Limb (tissue), 2 donors: ENCODE results near the gene FAM117A.
"Not testable (repeated sequence)": the region's sequence is repeated elsewhere in the genome, so short reads cannot be mapped to it uniquely, and the experiment has no call there.

Experiments
- DNase-seq, 2 donors: peaks; one replicate each; pipeline ENCODE4 v3.0.0-alpha.2; 2016; ENCODE audit errors: extremely low spot score in 2 of 2

Gene FAM117A

DNA sequence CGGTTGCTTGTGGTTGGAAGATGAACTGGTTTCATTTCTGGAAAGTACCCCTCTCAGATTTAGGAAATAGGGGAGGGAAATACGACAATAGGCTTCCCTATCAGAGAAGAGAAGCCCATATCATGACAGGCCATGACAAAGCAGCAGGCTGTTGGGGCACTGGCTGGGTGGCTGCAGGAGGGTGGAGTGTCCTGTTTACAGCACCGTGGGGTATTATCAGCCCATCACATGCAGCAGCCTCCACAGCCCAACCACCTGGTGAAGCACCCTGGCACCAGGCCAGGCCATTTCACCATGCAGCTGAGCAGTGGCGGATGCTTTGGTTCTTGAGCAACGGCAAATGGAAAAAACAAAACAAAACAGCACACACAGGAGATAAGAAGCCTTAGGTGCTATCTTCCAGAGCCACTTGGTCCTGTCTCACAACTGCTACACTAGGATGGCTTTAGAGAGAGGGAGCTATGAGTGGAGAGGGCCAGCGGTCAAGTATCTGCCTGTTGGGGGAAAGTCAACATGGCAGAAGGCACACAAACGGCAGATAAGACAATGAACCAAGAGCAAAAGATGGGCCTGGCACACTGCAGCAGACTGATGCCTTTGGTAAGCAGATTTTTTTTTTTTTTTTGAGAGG, 24.2 kb downstream of the FAM117A start:
- DNase-seq, result peak in 1 of 2 donors; percentile 48

DNA sequence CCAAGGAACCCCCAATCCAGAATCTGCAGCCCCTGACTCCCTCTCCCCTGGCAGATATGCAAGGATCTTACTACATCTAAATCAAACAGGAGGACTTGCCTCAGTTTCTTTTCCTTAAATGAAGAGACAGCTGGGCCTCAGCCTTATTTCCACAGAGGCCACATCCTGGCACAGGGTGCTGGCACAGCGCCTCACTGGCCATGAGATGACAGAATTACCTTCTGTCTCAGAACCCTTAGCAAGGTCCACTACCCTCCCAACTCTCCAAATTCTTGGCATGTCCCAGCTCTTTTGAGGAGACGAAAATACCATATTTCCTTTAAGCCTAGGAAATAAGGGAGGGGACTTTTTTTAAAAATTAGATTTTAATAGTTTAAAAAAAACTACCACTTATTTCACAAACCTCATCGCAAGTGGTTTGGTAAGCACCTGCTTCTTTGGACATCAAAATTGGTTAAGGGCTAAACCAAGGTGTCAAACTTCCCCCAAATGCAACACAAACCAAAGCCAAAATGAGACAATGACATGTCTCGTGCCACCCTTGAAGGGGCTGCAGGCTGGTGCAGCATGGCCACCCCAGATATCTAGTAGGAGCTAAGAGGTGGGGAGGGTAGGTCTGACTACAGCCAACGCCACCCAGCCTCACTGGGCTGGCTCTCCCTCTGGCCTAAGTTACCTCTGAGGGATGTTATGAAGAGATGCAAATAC, 25.3 kb downstream of the FAM117A start:
- DNase-seq, result no peak

DNA sequence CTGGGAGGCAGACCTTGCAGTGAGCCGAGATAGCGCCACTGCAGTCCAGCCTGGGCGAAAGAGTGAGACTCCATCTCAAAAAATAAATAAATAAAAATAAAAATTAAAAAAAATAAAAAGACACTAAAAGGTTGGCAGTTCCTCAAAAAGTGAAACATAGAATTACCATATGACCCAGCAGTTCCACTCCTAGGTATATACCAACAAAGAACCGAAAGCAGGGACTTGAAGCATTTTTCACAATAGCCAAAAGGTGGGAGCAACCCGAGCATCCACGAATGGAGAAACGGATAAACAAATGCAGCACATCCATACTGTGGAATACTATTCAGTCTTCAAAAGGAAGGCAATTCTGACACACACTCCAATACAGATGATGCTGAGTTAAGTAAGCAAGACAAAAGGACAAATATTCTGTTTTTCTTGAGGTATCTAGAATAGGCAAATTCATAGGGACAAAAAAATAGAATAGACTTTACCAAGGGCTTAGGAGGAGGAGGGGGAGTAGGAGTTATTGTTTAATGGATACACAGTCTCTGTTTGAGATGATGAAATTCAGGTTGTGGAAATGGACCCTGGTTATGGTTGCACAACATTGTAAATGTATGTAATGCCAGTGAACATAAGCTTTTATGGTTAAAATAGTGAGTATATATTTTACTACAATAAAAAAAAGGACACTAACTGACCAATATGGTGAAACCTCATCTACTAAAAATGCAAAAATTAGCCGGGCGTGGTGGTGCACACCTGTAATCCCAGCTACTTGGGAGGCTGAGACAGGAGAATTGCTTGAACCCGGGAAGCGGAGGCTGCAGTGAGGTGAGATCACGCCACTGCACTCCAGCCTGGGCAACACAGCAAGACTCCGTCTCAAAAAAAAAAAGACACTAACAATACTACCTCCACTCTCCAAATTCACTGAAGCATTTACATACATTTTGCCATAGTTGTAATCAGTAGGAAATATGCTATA, 29.1 kb downstream of the FAM117A start:
- DNase-seq, result no peak

GRCh38 chr17:49731435-49731831, 32.5 kb downstream of the FAM117A start:
- no peak for DNase-seq

DNA sequence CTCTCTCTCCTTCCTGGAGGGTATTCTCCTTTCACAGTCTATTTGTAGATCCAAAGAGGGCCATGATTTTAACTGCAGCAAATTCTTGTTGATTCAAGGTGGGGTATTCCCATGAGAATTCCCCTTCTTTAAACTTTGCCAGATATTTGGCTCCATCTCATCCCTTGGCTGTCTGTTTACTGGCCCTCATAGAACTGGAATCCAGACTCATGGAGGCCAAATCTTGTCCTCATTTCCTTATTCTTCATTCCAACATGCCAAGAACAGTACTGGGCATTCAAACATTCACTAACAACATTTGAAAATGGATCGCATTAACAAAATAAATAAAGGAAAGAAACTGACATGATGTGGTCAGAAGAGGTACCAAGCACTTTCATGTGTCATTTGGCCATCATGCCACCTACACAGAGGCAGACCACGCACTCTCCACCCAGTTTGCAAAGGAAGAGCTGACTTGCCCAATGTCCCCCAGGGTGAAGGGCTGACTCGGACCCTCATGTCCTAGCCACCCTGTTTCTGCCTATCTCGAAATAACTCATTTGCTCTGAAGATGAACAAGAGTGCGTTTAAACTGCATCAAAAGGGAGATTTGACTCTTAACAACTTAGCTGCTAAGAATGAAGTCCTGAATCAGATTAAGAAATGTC, 33.0 kb downstream of the FAM117A start:
- DNase-seq, result no peak

- peak in 1 of 2 donors; percentile 61 for DNase-seq
These were observed 33.7 kb downstream of the FAM117A start for GRCh38 chr17:49730078-49730784.

DNA sequence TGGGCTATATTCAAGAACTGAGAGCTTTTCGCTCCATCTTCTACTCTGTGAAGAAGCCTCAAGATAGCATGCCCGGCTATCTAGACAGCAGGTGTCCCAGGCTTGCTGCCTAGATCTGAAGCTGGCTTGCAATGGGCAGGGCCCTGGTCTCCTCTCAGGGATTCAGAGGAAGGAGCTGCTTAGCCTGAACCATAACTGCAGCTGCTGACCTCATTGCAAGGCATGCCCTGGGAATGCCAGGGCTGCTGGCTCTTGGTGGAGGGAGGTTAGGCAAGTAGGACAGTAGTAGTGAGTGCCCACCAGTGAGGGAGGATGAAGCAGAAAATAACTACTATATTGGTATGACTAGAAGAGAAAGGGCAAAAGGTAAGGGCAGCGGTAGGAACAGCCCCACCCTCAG, 34.9 kb downstream of the FAM117A start:
- no peak for DNase-seq

- no peak for DNase-seq
These were observed 35.5 kb downstream of the FAM117A start for GRCh38 chr17:49728425-49728824.

GRCh38 chr17:49727380-49727779, 36.6 kb downstream of the FAM117A start:
- no peak for DNase-seq

DNA sequence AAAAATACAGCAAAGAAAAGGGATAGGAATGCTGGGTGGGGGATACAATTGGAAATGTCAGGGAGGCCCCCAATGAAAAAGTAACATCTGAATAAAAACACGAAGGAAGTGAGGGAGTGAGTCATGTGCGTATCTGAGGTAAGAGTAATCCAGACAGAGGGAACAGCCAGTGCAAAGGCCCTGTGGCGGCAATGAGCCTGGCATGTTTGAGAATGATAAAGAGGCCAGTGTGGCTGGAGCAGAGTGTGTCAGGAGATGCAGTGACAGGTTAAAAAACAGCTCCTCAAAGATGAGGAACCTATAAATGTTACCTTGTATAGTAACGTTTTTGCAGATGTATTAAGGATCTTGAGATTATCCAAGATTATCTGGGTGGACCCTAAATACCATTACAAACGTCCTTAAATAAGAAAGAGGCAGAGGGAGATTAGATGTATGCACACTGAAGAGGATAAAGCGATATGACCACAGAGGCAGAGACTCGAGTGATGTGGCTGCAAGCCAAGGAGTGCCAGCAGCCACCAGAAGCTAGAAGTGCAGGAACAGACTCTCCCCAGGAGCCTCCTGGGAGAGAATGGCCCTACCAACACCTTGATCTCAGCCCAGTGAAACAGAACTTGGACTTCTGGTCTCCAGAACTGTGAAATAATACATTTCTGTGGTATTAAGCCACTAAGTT, 38.3 kb downstream of the FAM117A start:
- DNase-seq, result no peak

DNA sequence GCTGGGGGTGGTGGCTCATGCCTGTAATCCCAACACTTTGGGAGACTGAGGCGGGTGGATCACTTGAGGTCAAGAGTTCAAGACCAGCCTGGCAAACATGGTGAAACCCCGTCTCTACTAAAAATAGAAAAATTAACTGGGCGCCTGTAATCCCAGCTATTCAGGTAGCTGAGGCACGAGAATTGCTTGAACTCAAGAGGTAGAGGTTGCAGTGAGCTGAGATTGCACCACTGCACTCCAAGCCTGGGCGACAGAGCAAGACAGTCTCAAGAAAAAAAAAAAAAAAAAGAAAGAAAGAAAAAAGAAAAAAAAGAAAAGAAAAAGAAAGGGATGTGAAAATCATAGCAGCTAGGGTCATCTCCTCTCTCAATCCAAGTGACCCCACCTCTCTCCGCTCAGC, 39.4 kb downstream of the FAM117A start:
- DNase-seq, result not testable (repeated sequence)

DNA sequence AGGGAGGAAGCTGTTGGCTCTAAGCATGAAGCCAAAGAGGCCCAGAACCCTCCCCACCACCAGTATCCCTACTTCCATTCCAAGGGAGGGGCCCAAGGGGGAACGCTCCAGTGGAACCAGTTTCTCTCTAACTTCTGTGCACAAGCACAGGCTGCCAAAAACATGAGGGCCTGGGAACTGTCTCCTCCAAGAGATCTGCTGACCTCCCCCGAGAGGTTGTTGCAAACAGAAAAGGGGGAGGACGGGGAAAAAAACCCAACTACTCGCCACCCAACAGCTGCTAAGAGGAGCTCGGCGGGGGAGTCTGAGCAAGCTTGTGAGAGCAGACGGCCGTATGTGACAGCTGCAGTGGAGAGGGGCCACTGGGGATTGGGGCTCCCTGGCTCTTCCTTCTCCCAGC, 40.5 kb downstream of the FAM117A start:
- peak in 1 of 2 donors; percentile 60 for DNase-seq

DNA sequence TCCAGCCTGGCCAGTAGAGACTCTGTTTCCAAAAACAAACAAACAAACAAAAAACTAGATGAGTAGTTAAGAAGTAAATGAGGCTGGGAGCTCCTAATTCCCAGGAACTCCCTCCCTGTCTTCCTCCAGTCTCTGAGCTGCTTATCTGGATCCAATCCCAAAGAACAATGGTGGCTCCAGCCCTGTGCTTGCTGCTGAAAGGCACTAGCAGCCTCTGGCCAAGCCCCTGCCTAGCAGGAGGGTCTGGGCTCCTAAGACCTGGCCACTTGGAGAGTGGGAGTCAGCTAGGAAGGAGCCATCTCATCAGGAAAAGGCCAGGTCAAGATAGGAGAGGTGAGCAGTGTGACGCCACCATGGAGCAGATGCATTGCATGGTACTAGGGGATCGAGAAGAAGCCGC, 41.9 kb downstream of the FAM117A start:
- no peak for DNase-seq

- DNase-seq, result no peak
These were observed 46.5 kb downstream of the FAM117A start for GRCh38 chr17:49717371-49717861.

DNA sequence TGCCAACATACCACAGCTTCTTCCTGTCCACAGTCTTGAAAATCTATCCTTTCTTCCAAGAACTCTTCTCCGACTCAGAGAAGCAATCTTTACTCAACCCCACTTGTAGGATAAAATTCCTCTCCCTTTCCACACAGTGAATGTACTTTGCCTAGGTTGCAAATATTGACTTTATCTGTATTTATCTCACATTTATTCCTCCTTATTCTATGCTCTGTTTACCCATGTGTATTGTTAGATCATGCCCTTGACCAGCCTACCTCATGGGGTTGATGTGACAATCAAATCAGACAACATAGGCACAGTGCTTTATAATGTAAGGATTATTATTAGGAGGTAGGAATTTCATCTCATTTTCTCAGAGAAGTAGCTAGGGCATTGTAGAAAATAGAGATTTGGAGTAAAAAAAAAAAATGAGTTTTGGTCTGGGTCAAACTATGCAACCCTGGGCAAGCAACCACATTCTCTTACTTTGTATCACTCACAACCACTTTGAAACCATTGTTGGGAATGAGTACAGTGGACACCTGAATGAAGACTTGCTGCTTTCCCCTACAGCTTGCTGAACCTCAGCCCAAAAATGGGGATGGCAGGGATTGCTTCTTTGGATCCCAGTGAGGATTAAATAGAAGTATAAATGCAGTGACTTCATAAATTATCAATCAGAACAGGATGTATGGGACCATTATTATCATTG, 47.1 kb downstream of the FAM117A start:
- DNase-seq, result no peak

- no peak for DNase-seq
These were observed 48.1 kb downstream of the FAM117A start for GRCh38 chr17:49715717-49716279.

DNA sequence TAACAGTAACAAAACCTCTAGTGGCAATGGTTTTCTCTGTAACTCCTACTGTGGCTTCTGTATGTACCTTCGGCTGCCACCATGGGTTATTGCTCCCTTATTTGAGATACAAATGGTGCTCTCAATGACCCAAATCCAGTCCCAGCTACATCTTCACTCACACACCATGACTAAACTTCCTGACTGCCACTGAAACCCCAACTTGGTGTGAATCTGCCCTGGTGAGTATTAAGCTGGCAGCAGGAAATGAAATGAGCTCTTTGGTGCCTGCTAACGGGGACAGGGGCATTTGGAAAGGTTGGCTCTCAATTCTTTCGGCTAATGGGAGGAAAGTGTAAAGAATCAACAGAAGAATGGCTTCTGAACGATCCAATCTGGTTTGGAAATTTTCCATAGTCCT, 48.7 kb downstream of the FAM117A start:
- no peak for DNase-seq

DNA sequence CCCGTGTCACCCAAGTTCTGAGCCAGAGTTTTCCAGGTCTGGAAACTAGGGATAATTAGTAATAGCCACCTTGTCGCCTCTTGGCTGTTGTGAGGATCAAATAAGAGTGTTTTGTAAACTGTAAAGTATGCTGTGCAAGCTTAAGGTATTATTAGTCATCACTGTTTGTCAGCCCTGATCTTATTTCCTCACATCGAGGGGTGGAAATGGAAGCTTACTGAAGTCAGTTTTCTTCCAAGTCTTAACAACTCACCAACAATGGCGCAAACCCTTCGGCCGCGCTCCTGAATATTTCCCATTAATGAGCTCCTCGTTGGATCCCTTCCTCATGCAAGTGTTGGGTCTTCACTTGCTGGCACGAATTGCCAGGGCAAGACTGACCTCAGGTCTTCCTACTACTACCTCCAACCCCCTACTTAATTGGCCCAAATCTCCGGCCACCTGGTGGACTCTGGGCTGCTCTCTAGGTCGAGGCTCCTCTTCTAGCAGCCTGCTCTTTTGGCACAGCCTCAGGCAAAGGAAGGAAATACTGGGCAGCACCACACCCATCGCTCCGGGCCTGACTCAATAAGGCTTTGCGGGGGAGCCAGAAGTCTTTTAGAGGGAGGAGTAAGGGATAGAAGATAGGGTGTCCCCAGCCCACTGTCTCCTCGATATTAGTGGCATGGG, 55.3 kb downstream of the FAM117A start:
- DNase-seq, result no peak
